Measurements from ENCODE around the gene PARD3.

DNA sequence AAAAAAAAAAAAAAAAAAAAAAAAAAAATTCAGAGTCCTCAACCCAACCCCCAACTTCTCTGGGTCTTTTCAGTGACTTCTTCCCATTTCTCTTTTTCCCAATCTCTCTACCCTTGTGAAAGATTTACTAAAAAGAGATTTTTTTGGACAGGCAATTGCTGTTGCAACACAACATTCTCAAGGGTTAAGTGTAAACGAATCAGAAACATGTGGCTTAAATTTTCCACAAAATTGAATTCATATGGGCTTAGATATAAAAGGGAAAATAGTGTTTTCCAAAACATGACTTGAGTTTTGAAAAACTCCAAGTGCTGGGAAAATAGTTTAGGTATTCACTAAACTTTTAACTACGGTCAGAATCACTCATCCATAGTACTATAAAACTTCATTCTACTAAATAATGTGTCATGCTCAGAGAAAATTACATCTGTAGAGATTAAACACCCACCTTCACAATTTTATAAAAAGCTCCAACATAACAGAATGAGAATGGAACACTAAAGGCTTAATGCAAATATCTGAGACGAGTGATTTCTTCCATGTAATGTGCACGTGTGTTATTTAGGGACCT, 643.1 kb downstream of the PARD3 start:
- TF ChIP-seq, protein P1, sequence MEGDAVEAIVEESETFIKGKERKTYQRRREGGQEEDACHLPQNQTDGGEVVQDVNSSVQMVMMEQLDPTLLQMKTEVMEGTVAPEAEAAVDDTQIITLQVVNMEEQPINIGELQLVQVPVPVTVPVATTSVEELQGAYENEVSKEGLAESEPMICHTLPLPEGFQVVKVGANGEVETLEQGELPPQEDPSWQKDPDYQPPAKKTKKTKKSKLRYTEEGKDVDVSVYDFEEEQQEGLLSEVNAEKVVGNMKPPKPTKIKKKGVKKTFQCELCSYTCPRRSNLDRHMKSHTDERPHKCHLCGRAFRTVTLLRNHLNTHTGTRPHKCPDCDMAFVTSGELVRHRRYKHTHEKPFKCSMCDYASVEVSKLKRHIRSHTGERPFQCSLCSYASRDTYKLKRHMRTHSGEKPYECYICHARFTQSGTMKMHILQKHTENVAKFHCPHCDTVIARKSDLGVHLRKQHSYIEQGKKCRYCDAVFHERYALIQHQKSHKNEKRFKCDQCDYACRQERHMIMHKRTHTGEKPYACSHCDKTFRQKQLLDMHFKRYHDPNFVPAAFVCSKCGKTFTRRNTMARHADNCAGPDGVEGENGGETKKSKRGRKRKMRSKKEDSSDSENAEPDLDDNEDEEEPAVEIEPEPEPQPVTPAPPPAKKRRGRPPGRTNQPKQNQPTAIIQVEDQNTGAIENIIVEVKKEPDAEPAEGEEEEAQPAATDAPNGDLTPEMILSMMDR (IDR thresholded peaks at IDR 0.05): no peak
- TF ChIP-seq EP300 (IDR thresholded peaks at IDR 0.05): peak in 1 of 2 donors; percentile 51
